Keratinocyte (primary cell): ENCODE measurements around the gene KLHL33. TPM values are rescaled to one million over a fixed set of nuclear protein-coding genes. Genes with fewer than 3 reads are reported as not detected.

Experiments used
- DNase-seq: peaks from one replicate; pipeline ENCODE4 v3.0.0-alpha.2; 2011; ENCODE audit warnings: low read depth, missing footprints, low spot score
- FAIRE-seq: peaks from 2 replicates; lab custom pipeline; 2011; peaks lifted over from hg19 to GRCh38; lab: Jason Lieb, UNC
- H2AFZ ChIP-seq: 2 replicates; pipeline ENCODE4 v1.6.0; 2012; ENCODE audit warnings: low read length, control low read depth, inconsistent platforms; ENCODE audit not compliant: control insufficient read depth
- H3K27ac ChIP-seq: 2 replicates; pipeline ENCODE4 v1.5.1; 2011; ENCODE audit warnings: low read length; ENCODE audit not compliant: control insufficient read depth, insufficient read depth
- H3K27me3 ChIP-seq: 3 replicates; pipeline ENCODE4 v1.6.0; 2011; ENCODE audit warnings: low read length; ENCODE audit not compliant: control insufficient read depth, insufficient read depth; ENCODE audit errors: extremely low read depth
- H3K36me3 ChIP-seq, 2 experiments: 2 replicates in 1 of 2; 3 replicates in 1 of 2; pipeline ENCODE4 v1.5.1; 2011; ENCODE audit warnings: low read length in 2 of 2, mild to moderate bottlenecking in 1 of 2; ENCODE audit not compliant: control insufficient read depth in 2 of 2, insufficient read depth in 2 of 2; ENCODE audit errors: extremely low read depth in 1 of 2
- H3K4me1 ChIP-seq: 3 replicates; pipeline ENCODE4 v1.5.1; 2011; ENCODE audit warnings: low read length; ENCODE audit not compliant: control insufficient read depth, insufficient read depth; ENCODE audit errors: extremely low read depth
- H3K4me2 ChIP-seq: 3 replicates; pipeline ENCODE4 v1.6.0; 2011; ENCODE audit warnings: low read depth, low read length; ENCODE audit not compliant: control insufficient read depth, insufficient read depth; ENCODE audit errors: extremely low read depth
- H3K4me3 ChIP-seq, 3 experiments: fragments of 200-600 bp in 1 of 3; sonication (generic) in 1 of 3; 2 replicates in 2 of 3; 3 replicates in 1 of 3; pipeline ENCODE4 v1.5.1; 2011 to 2016; ENCODE audit warnings: low read length in 3 of 3, mild to moderate bottlenecking in 3 of 3, control low read depth in 2 of 3, inconsistent platforms in 1 of 3, low read depth in 1 of 3, mixed read lengths in 1 of 3, mixed run types in 1 of 3, moderate library complexity in 1 of 3; ENCODE audit not compliant: control insufficient read depth in 2 of 3, insufficient read depth in 2 of 3; ENCODE audit errors: extremely low read depth in 1 of 3
- H3K79me2 ChIP-seq: 2 replicates; pipeline ENCODE4 v1.6.0; 2012; ENCODE audit warnings: low read length; ENCODE audit not compliant: control insufficient read depth, insufficient read depth
- H3K9ac ChIP-seq: 3 replicates; pipeline ENCODE4 v1.6.0; 2011; ENCODE audit warnings: low read length; ENCODE audit not compliant: control insufficient read depth, insufficient read depth; ENCODE audit errors: extremely low read depth
- H3K9me1 ChIP-seq: 3 replicates; pipeline ENCODE4 v1.6.0; 2011; ENCODE audit warnings: low read length; ENCODE audit not compliant: control insufficient read depth, insufficient read depth; ENCODE audit errors: extremely low read depth
- H3K9me3 ChIP-seq: 2 replicates; pipeline ENCODE4 v1.5.1; 2012; ENCODE audit warnings: low read depth, low read length; ENCODE audit not compliant: control insufficient read depth
- H4K20me1 ChIP-seq: 3 replicates; pipeline ENCODE4 v1.6.0; 2011; ENCODE audit warnings: low read length; ENCODE audit not compliant: control insufficient read depth, insufficient read depth; ENCODE audit errors: extremely low read depth
- EZH2 ChIP-seq: IDR thresholded peaks from one replicate; pipeline ENCODE4 v1.6.1; 2012; ENCODE audit warnings: inconsistent platforms, mild to moderate bottlenecking, low read length, moderate library complexity
- dilution Hi-C: fragments of 300-500 bp; cut with MboI; formaldehyde crosslinking; loops from one replicate; pipeline ENCODE4 v1.7.0; 2020; ENCODE audit warnings: low sequenced_read_pairs; ENCODE audit not compliant: extremely low pct_ligation_motif_present
- polyA plus RNA-seq, 5 experiments: library from polyadenylated mRNA; depleted of rRNA in 3 of 5; stranded (reverse) in 3 of 5; stranded (forward) in 1 of 5; unstranded in 1 of 5; fragments of >200 nt; gene quantifications; 1 replicate in 1 of 5; 2 replicates in 3 of 5; 3 replicates in 1 of 5; pipeline versions ENCODE4 v1.2.1 to v1.2.3, GENCODE V29; 2011 to 2012; ENCODE audit warnings: missing spikeins in 2 of 5, low read depth in 1 of 5, low replicate concordance in 1 of 5
- TF ChIP-seq, protein P1 (sequence below), 3 experiments: IDR thresholded peaks in 1 of 3; conservative IDR thresholded peaks in 1 of 3; optimal IDR thresholded peaks in 1 of 3; 2 replicates in 2 of 3; 3 replicates in 1 of 3; pipeline versions ENCODE3 to v1.5.1; 2011; ENCODE audit warnings: low read length in 3 of 3, mild to moderate bottlenecking in 3 of 3, moderate library complexity in 2 of 3, control low read depth in 1 of 3, inconsistent platforms in 1 of 3; ENCODE audit not compliant: insufficient read depth in 2 of 3; ENCODE audit errors: extremely low read depth in 1 of 3

KLHL33 gene
- polyA plus RNA-seq, 1 donor (not counting 4 experiments of a cell fraction or from before 2014, with no cell fraction given) = not detected

GRCh38 chr14:20440882-20441281 is 4.9 kb upstream of the KLHL33 start:
- FAIRE-seq (no peak), DNase-seq (no peak)
- H3K9me3 ChIP-seq = no peaks in the 10 kb centered on the region
- no peak overlapping the region for H3K4me3 ChIP-seq
- H4K20me1 ChIP-seq = no peaks in the 10 kb centered on the region
- H2AFZ ChIP-seq = no peak overlapping the region
- no peak overlapping the region for H3K27ac ChIP-seq
- H3K9me1 ChIP-seq = no peaks in the 10 kb centered on the region
- dilution Hi-C loops = no loop called here
- H3K27me3 ChIP-seq = peaks cover 4% of the 10 kb centered on the region
- H3K4me1 ChIP-seq = no peaks in the 10 kb centered on the region
- H3K4me2 ChIP-seq = no peak overlapping the region
- no peak overlapping the region for H3K9ac ChIP-seq
- TF ChIP-seq EZH2 = no peak
- TF ChIP-seq, protein P1, sequence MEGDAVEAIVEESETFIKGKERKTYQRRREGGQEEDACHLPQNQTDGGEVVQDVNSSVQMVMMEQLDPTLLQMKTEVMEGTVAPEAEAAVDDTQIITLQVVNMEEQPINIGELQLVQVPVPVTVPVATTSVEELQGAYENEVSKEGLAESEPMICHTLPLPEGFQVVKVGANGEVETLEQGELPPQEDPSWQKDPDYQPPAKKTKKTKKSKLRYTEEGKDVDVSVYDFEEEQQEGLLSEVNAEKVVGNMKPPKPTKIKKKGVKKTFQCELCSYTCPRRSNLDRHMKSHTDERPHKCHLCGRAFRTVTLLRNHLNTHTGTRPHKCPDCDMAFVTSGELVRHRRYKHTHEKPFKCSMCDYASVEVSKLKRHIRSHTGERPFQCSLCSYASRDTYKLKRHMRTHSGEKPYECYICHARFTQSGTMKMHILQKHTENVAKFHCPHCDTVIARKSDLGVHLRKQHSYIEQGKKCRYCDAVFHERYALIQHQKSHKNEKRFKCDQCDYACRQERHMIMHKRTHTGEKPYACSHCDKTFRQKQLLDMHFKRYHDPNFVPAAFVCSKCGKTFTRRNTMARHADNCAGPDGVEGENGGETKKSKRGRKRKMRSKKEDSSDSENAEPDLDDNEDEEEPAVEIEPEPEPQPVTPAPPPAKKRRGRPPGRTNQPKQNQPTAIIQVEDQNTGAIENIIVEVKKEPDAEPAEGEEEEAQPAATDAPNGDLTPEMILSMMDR (optimal IDR thresholded peaks at IDR 0.05 in 1 of 3, IDR thresholded peaks at IDR 0.05 in 1 of 3, conservative IDR thresholded peaks at IDR 0.05 in 1 of 3; ENCODE audit: extremely low read depth in 1 of 3, insufficient read depth in 2 of 3, low read length in 3 of 3) = peak in 1 of 3 experiments; percentile 8
- H3K36me3 ChIP-seq = peaks cover 0 to 3% of the 10 kb centered on the region in 2 experiments
- H3K79me2 ChIP-seq = no peaks in the 10 kb centered on the region

GRCh38 chr14:20440465-20440864 is 4.5 kb upstream of the KLHL33 start:
- Histone ChIP-seq H2AFZ (no peak overlapping the region), H4K20me1 (no peaks in the 10 kb centered on the region), H3K79me2 (no peaks in the 10 kb centered on the region), H3K9me3 (no peaks in the 10 kb centered on the region), H3K27me3 (peaks cover 8% of the 10 kb centered on the region), H3K4me3 (no peak overlapping the region), H3K4me2 (no peak overlapping the region), H3K36me3 (peaks cover 0 to 1% of the 10 kb centered on the region in 2 experiments), H3K27ac (no peak overlapping the region), H3K9ac (no peak overlapping the region), H3K4me1 (no peaks in the 10 kb centered on the region), H3K9me1 (no peaks in the 10 kb centered on the region)
- dilution Hi-C loops = no loop called here
- FAIRE-seq (no peak), DNase-seq (no peak)
- TF ChIP-seq, protein P1 (optimal IDR thresholded peaks at IDR 0.05 in 1 of 3, IDR thresholded peaks at IDR 0.05 in 1 of 3, conservative IDR thresholded peaks at IDR 0.05 in 1 of 3; ENCODE audit: extremely low read depth in 1 of 3, insufficient read depth in 2 of 3, low read length in 3 of 3) = no peak
- TF ChIP-seq EZH2 = no peak
